Kidney (tissue), 14 donors: ENCODE data around the gene PROC. TPM values are rescaled to one million over a fixed set of nuclear protein-coding genes. Genes with fewer than 3 reads are reported as not detected.
A peak's percentile ranks its signal among the peaks of the same experiment; 100 is the strongest.
"Not testable (repeated sequence)": the region's sequence is repeated elsewhere in the genome, so short reads cannot be mapped to it uniquely, and the experiment has no call there.

Experiments used
- DNase-seq, 5 donors: peaks; one replicate each; pipeline ENCODE4 v3.0.0-alpha.2; 2013 to 2020
- FAIRE-seq: peaks from 2 replicates; lab custom pipeline; 2012; peaks lifted over from hg19 to GRCh38; lab: Jason Lieb, UNC
- H3K27ac ChIP-seq, 2 donors: one replicate each; pipeline ENCODE4 v1.7.0; 2013; ENCODE audit warnings: low read depth in 2 of 2, low read length in 2 of 2, inconsistent platforms in 1 of 2
- H3K27me3 ChIP-seq: one replicate; pipeline ENCODE4 v1.7.1; 2013; ENCODE audit warnings: low read length, inconsistent platforms; ENCODE audit not compliant: control insufficient read depth, insufficient read depth
- H3K36me3 ChIP-seq, 3 donors: one replicate each; pipeline versions ENCODE4 v1.7.0 to v1.7.1; 2013; ENCODE audit warnings: low read length in 3 of 3, control low read depth in 1 of 3, inconsistent platforms in 1 of 3; ENCODE audit not compliant: insufficient read depth in 3 of 3, control insufficient read depth in 2 of 3
- H3K4me1 ChIP-seq, 3 donors: one replicate each; pipeline versions ENCODE4 v1.7.0 to v1.7.1; 2013; ENCODE audit warnings: low read length in 3 of 3, inconsistent platforms in 1 of 3, low read depth in 1 of 3; ENCODE audit not compliant: control insufficient read depth in 2 of 3, insufficient read depth in 2 of 3
- H3K4me3 ChIP-seq, 3 donors: one replicate each; pipeline versions ENCODE4 v1.7.0 to v1.8.1; 2013; ENCODE audit warnings: low read length in 3 of 3, control low read depth in 1 of 3, inconsistent platforms in 1 of 3
- H3K9ac ChIP-seq, 3 donors: one replicate each; pipeline versions ENCODE4 v1.7.0 to v1.7.1; 2013; ENCODE audit warnings: low read length in 3 of 3, control low read depth in 1 of 3, inconsistent platforms in 1 of 3
- H3K9me3 ChIP-seq, 3 donors: one replicate each; pipeline versions ENCODE4 v1.7.0 to v1.7.1; 2013; ENCODE audit warnings: low read length in 3 of 3, control low read depth in 1 of 3, inconsistent platforms in 1 of 3; ENCODE audit not compliant: control insufficient read depth in 2 of 3, insufficient read depth in 1 of 3
- CTCF ChIP-seq: IDR thresholded peaks from 3 replicates; pipeline ENCODE4 v1.5.1; 2012; ENCODE audit warnings: mild to moderate bottlenecking, moderate library complexity, borderline replicate concordance; ENCODE audit not compliant: insufficient read depth; ENCODE audit errors: extremely low read depth
- intact Hi-C: fragments of 100-400 bp; cut with DNase I; formaldehyde crosslinking; loops from one replicate; pipeline ENCODE4 v1.11.1; 2022
- polyA plus RNA-seq: library from polyadenylated mRNA; stranded (reverse); fragments of 350-450 nt; fragmentation: Illumina TruSeq; extraction: RNeasy Lipid Tissue Mini Kit (QIAGEN cat#74804); gene quantifications from one replicate; pipeline ENCODE4 v1.2.3, GENCODE V29; 2014; ENCODE audit warnings: low read depth, low replicate concordance; ENCODE audit not compliant: insufficient read depth
- total RNA-seq: library from RNA; stranded (reverse); fragmentation: NEBNext Ultra II Directional; extraction: Animal tissue kit (Norgen Biotek cat#: 25700); gene quantifications from one replicate; pipeline ENCODE4 v1.2.1, GENCODE V29; 2021
- donor health status: control.
- donor health status: control.
- donor health status: control.
- donor health status: control.
- donor health status: control.
- donor health status: DM: yes; HTN: yes; CAD: no.
- donor health status: Normal renal cell carcinoma (clear cell type).

Gene PROC
- total and polyA plus RNA-seq, 2 donors from 2014 or later: 5.9 to 51.0 TPM

GRCh38 chr2:127408807-127409099, 9.5 kb upstream of the PROC start:
- no peak for FAIRE-seq
- H3K4me1 ChIP-seq: peaks cover 3 to 8% (median 7%) of the 10 kb centered on the region in 3 donors
- H3K27ac ChIP-seq: peak overlapping the region; percentile 83 to 91
- no peaks in the 10 kb centered on the region for H3K27me3 ChIP-seq
- TF ChIP-seq CTCF: no peak
- H3K9ac ChIP-seq: peak overlapping the region in 1 of 3 donors; percentile 51
- no peak for DNase-seq
- H3K9me3 ChIP-seq: no peaks in the 10 kb centered on the region
- peak overlapping the region in 1 of 3 donors; percentile 48 for H3K4me3 ChIP-seq
- H3K36me3 ChIP-seq: no peaks in the 10 kb centered on the region
- intact Hi-C loops: no loop called here

GRCh38 chr2:127409716-127410115, 8.5 kb upstream of the PROC start:
- intact Hi-C loops, DNase-seq, H3K9me3 ChIP-seq, H3K27me3 ChIP-seq, H3K9ac ChIP-seq, H3K4me1 ChIP-seq, H3K27ac ChIP-seq, H3K36me3 ChIP-seq, H3K4me3 ChIP-seq, FAIRE-seq: not testable (repeated sequence)

GRCh38 chr2:127410871-127411652, 7.2 kb upstream of the PROC start:
- FAIRE-seq: no peak
- Histone ChIP-seq H3K4me3 (peak overlapping the region in 1 of 3 donors; percentile 22), H3K27me3 (no peaks in the 10 kb centered on the region), H3K27ac (peak overlapping the region; percentile 59 to 61), H3K36me3 (no peaks in the 10 kb centered on the region), H3K9ac (peak overlapping the region in 1 of 3 donors; percentile 36), H3K4me1 (peaks cover 3 to 10% (median 8%) of the 10 kb centered on the region in 3 donors), H3K9me3 (no peaks in the 10 kb centered on the region)
- TF ChIP-seq CTCF: no peak
- DNase-seq: peak in 2 of 5 donors; percentile 32 to 55
- intact Hi-C loops: no loop called here

- intact Hi-C loops: no loop called here
- H3K9me3 ChIP-seq: no peaks in the 10 kb centered on the region
- H3K9ac ChIP-seq: no peak overlapping the region
- DNase-seq (no peak), FAIRE-seq (no peak)
- H3K4me3 ChIP-seq: peak overlapping the region in 1 of 3 donors; percentile 22
- no peak for TF ChIP-seq CTCF
- H3K36me3 ChIP-seq: no peaks in the 10 kb centered on the region
- H3K27me3 ChIP-seq: no peaks in the 10 kb centered on the region
- no peak overlapping the region for H3K27ac ChIP-seq
- peaks cover 3 to 11% (median 8%) of the 10 kb centered on the region in 3 donors for H3K4me1 ChIP-seq
Measured at GRCh38 chr2:127411653-127412369, 6.4 kb upstream of the PROC start.
